Trophoblast cell (in vitro differentiated cells and primary cell): Measurements from ENCODE around the gene ABCB9.

ENCODE experiments used
- DNase-seq, 2 donors: peaks; one replicate each; pipeline ENCODE4 v3.0.0-alpha.2; 2016
- H2AFZ ChIP-seq: 2 replicates; pipeline ENCODE4 v1.6.1; 2013; ENCODE audit warnings: low read length, moderate library complexity, mild to moderate bottlenecking; ENCODE audit not compliant: insufficient read depth, poor library complexity
- H2AK5ac ChIP-seq: 2 replicates; pipeline ENCODE4 v1.6.1; 2013; ENCODE audit warnings: mild to moderate bottlenecking, low read length
- H2BK120ac ChIP-seq: 2 replicates; pipeline ENCODE4 v1.6.1; 2013; ENCODE audit warnings: low read length, mild to moderate bottlenecking, moderate library complexity; ENCODE audit not compliant: insufficient read depth, poor library complexity
- H2BK12ac ChIP-seq: 2 replicates; pipeline ENCODE4 v1.6.1; 2013; ENCODE audit warnings: mild to moderate bottlenecking, low read length, moderate library complexity
- H2BK5ac ChIP-seq: 2 replicates; pipeline ENCODE4 v1.6.1; 2013; ENCODE audit warnings: low read length, low read depth, moderate library complexity, mild to moderate bottlenecking; ENCODE audit not compliant: poor library complexity
- H3K14ac ChIP-seq: 2 replicates; pipeline ENCODE4 v1.6.1; 2013; ENCODE audit warnings: mild to moderate bottlenecking, low read length
- H3K18ac ChIP-seq: 2 replicates; pipeline ENCODE4 v1.6.1; 2013; ENCODE audit warnings: mild to moderate bottlenecking, low read length
- H3K23ac ChIP-seq: 2 replicates; pipeline ENCODE4 v1.6.1; 2013; ENCODE audit warnings: low read length
- H3K27ac ChIP-seq: 2 replicates; pipeline ENCODE4 v1.5.1; 2013; ENCODE audit warnings: low read depth, mild to moderate bottlenecking, inconsistent platforms, low read length, moderate library complexity
- H3K27me3 ChIP-seq: 2 replicates; pipeline ENCODE4 v1.6.1; 2013; ENCODE audit warnings: inconsistent platforms, mild to moderate bottlenecking, low read length, moderate library complexity; ENCODE audit not compliant: insufficient read depth
- H3K36me3 ChIP-seq, 2 experiments: 1 replicate in 1 of 2; 2 replicates in 1 of 2; pipeline ENCODE4 v1.6.1; 2013; ENCODE audit warnings: low read length in 2 of 2, mild to moderate bottlenecking in 2 of 2, moderate library complexity in 1 of 2; ENCODE audit not compliant: insufficient read depth in 2 of 2, control insufficient read depth in 1 of 2
- H3K4ac ChIP-seq: 2 replicates; pipeline ENCODE4 v1.6.1; 2013; ENCODE audit warnings: low read depth, mild to moderate bottlenecking, low read length, moderate library complexity
- H3K4me1 ChIP-seq, 2 experiments: 1 replicate in 1 of 2; 2 replicates in 1 of 2; pipeline ENCODE4 v1.6.1; 2013; ENCODE audit warnings: low read length in 2 of 2, mild to moderate bottlenecking in 2 of 2, moderate library complexity in 1 of 2; ENCODE audit not compliant: insufficient read depth in 2 of 2, control insufficient read depth in 1 of 2
- H3K4me2 ChIP-seq: 2 replicates; pipeline ENCODE4 v1.6.1; 2013; ENCODE audit warnings: inconsistent platforms, mild to moderate bottlenecking, low read length, moderate library complexity
- H3K4me3 ChIP-seq: 2 replicates; pipeline ENCODE4 v1.5.1; 2013; ENCODE audit warnings: mild to moderate bottlenecking, low read depth, low read length, inconsistent platforms
- H3K79me1 ChIP-seq: one replicate; pipeline ENCODE4 v1.6.1; 2013; ENCODE audit warnings: low read length
- H3K79me2 ChIP-seq: 2 replicates; pipeline ENCODE4 v1.6.1; 2013; ENCODE audit warnings: low read length, mild to moderate bottlenecking; ENCODE audit not compliant: control insufficient read depth, insufficient read depth, poor library complexity
- H3K9ac ChIP-seq: 2 replicates; pipeline ENCODE4 v1.6.1; 2013; ENCODE audit warnings: mild to moderate bottlenecking, low read length
- H3K9me3 ChIP-seq: 2 replicates; pipeline ENCODE4 v1.6.1; 2013; ENCODE audit warnings: low read depth, mild to moderate bottlenecking, control low read depth, inconsistent platforms, low read length; ENCODE audit not compliant: insufficient read depth
- H4K12ac ChIP-seq: 2 replicates; pipeline ENCODE4 v1.6.1; 2013; ENCODE audit warnings: low read depth, mild to moderate bottlenecking, low read length, moderate library complexity
- H4K8ac ChIP-seq: 2 replicates; pipeline ENCODE4 v1.6.1; 2013; ENCODE audit warnings: low read depth, mild to moderate bottlenecking, low read length, moderate library complexity
- H4K91ac ChIP-seq: one replicate; pipeline ENCODE4 v1.6.1; 2013; ENCODE audit warnings: low read depth, mild to moderate bottlenecking, low read length, moderate library complexity
- WGBS: extraction: QIAGEN DNeasy Blood & Tissue Kit; methylation state at CpG from one replicate; pipeline ENCODE4 v1.1.7; 2013; ENCODE audit warnings: missing lambda C conversion rate; ENCODE audit not compliant: insufficient read length, insufficient coverage; ENCODE audit errors: extremely low coverage; 5-methylcytosine and 5-hydroxymethylcytosine counted together

Gene ABCB9

DNA sequence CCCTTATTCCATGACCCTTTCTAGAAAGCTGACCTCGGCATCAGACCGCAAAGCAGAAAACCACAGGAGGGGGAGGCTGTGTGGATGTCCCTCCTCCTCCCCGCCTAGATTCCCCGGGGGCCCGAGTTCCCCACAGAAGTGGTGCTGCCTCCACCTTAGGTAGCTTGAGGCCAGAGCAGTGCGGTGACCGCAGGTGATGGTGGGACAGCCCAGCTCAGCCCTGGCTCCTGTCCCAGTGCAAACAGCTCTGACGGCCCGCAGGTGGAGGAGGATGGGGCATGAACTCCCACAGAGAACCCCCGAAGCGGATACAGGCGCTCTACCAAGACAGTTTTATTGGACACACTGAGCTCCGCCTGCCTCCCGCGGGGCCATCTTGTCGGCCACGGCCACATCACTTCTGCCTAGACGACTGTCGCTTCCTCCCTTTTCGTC, 33.7 kb upstream of the ABCB9 start:
- Histone ChIP-seq H3K27ac (no peak overlapping the region), H3K4me3 (no peak overlapping the region), H3K4me2 (no peak overlapping the region), H3K9ac (no peak overlapping the region), H4K12ac (no peak overlapping the region), H3K36me3 (peaks cover 2 to 4% of the 10 kb centered on the region in 2 experiments), H3K27me3 (no peaks in the 10 kb centered on the region), H3K23ac (no peak overlapping the region), H3K4ac (no peak overlapping the region), H2BK120ac (no peak overlapping the region), H3K79me1 (no peaks in the 10 kb centered on the region), H3K18ac (no peak overlapping the region), H3K14ac (no peak overlapping the region), H4K8ac (no peak overlapping the region), H3K4me1 (peaks cover 2 to 4% of the 10 kb centered on the region in 2 experiments), H2BK5ac (no peak overlapping the region), H2BK12ac (no peak overlapping the region), H2AK5ac (no peak overlapping the region), H3K9me3 (no peaks in the 10 kb centered on the region), H3K79me2 (no peaks in the 10 kb centered on the region), H4K91ac (no peak overlapping the region), H2AFZ (no peak overlapping the region)
- no peak for DNase-seq
- WGBS, result no CpG with 5 or more reads among the region's 20 CpGs

DNA sequence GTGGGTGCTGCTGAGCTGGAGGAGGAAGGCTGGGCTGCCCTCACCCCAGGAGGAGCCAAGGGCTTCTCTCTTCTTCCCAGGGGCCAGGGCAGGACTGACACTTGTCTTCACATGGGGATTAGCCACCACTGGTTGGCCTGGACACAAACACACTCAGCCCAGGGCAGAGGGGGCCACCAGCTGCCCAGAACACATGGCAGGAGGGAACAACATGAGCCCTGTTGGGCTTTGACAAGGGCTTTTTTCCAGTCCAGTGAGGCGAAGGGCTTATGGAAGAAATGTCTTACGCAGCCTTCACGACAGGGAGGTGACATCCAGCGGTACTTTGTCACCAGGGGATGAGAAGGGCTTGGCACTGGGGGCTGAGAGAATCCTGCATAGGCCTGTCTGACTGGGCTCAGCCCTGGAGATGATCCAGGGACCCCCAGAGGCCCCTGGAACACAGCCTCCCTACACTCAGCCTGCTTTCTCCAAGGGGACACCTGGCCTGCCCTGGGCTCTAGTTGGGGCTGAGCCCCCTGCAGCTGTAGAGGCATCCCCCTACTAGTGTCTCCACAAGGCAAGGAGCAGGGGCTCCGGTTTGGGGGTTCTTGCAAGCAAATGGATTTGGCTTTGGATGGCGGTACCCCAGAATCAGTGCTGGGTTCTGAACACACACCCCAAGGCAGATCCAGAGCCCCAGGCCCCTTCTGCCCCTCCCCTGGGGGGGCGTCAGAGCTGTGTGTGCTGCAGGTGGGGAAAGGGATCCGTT, 33.1 kb upstream of the ABCB9 start:
- H2BK120ac ChIP-seq, result no peak overlapping the region
- H3K36me3 ChIP-seq, result peaks cover 2 to 4% of the 10 kb centered on the region in 2 experiments
- WGBS, result no CpG with 5 or more reads among the region's 8 CpGs
- no peaks in the 10 kb centered on the region for H3K9me3 ChIP-seq
- no peaks in the 10 kb centered on the region for H3K79me2 ChIP-seq
- H3K79me1 ChIP-seq, result no peaks in the 10 kb centered on the region
- H4K91ac ChIP-seq, result no peak overlapping the region
- no peaks in the 10 kb centered on the region for H3K27me3 ChIP-seq
- H3K4me2 ChIP-seq, result no peak overlapping the region
- no peak overlapping the region for H3K4ac ChIP-seq
- no peak overlapping the region for H3K27ac ChIP-seq
- peaks cover 2 to 4% of the 10 kb centered on the region in 2 experiments for H3K4me1 ChIP-seq
- no peak overlapping the region for H2BK12ac ChIP-seq
- no peak overlapping the region for H3K14ac ChIP-seq
- no peak for DNase-seq
- H3K18ac ChIP-seq, result no peak overlapping the region
- no peak overlapping the region for H4K12ac ChIP-seq
- H2AK5ac ChIP-seq, result no peak overlapping the region
- no peak overlapping the region for H3K4me3 ChIP-seq
- no peak overlapping the region for H2BK5ac ChIP-seq
- H4K8ac ChIP-seq, result no peak overlapping the region
- no peak overlapping the region for H3K9ac ChIP-seq
- H2AFZ ChIP-seq, result no peak overlapping the region
- H3K23ac ChIP-seq, result no peak overlapping the region

DNA sequence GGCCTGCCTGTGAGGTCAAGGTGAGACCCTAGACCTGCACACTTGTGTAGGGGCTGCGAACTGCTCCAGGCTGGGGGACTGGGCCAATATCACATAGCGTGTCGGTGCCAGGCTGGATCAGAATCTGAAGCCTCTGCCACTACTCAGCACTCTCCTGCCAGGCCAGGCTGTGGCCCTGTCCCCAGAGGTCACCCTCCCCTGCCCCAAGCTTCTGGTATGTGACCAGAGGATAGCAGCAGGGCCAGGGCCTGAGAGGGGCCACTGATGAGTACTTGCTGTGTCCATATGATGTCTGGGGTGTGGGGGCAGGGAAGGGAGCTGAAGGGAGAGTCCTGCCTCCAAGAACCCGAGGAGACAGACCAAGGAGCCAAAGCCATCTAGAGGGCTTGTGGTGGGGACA, 32.1 kb upstream of the ABCB9 start:
- Histone ChIP-seq H2BK120ac (no peak overlapping the region), H2AK5ac (no peak overlapping the region), H3K4me2 (no peak overlapping the region), H3K4me3 (no peak overlapping the region), H3K27ac (no peak overlapping the region), H3K14ac (no peak overlapping the region), H3K9ac (no peak overlapping the region), H3K79me1 (no peaks in the 10 kb centered on the region), H3K36me3 (peaks cover 2 to 4% of the 10 kb centered on the region in 2 experiments), H3K27me3 (no peaks in the 10 kb centered on the region), H2BK5ac (no peak overlapping the region), H3K9me3 (no peaks in the 10 kb centered on the region), H3K79me2 (no peaks in the 10 kb centered on the region), H3K4ac (no peak overlapping the region), H3K23ac (no peak overlapping the region), H4K12ac (no peak overlapping the region), H4K91ac (no peak overlapping the region), H3K18ac (no peak overlapping the region), H3K4me1 (peaks cover 2 to 4% of the 10 kb centered on the region in 2 experiments), H4K8ac (no peak overlapping the region), H2BK12ac (no peak overlapping the region), H2AFZ (no peak overlapping the region)
- no CpG with 5 or more reads among the region's 4 CpGs for WGBS
- DNase-seq, result no peak

DNA sequence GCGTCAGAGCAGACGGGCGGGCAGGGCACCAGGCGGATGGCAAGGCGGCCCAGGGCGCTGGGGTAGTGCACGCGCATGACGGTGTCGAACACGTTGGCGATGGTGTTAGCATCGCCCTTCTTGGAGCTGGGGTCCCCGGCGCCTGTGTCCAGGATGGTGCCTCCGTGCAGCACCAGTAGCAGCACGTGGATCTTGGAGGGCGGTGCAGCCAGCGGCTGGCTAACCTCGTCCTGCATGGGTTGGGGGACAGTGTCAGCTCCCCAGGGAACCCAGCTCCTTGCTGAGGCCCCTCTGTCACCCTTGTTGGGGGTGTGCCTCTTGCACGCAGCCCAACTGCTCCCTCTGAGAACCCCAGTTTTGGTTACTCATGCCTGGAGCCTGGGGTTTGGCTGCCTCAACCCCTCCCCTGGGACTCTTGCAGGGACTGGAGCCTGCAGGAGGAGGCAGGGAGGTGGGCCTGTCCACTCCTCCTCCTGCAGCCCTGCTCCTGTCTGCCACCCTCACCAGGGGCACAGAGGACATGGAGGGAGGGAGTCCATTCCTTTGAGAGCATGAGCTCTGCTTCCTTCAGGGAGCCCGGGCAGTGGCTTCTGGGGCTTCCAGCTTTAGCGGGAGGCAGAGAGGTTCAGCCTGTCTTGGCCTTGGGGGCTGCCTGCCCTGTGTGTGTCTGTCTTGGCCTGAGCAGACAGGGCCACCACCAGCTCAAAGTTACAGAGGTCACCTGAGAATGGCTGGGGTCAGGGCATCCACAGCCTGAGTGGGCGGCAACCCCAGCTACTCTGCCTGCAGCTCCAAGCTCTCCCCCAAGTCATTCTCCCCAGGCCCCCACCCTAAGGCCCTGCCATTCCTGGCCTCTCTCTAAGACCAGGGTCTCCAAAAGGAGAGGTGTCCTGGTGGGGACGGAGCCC, 31.3 kb upstream of the ABCB9 start:
- H3K14ac ChIP-seq, result no peak overlapping the region
- H3K79me1 ChIP-seq, result no peaks in the 10 kb centered on the region
- no peaks in the 10 kb centered on the region for H3K9me3 ChIP-seq
- H3K23ac ChIP-seq, result no peak overlapping the region
- H3K27me3 ChIP-seq, result no peaks in the 10 kb centered on the region
- no peaks in the 10 kb centered on the region for H3K79me2 ChIP-seq
- no peak for DNase-seq
- no peak overlapping the region for H2AK5ac ChIP-seq
- no peak overlapping the region for H4K8ac ChIP-seq
- H4K12ac ChIP-seq, result no peak overlapping the region
- H3K4me2 ChIP-seq, result no peak overlapping the region
- H2AFZ ChIP-seq, result no peak overlapping the region
- no peak overlapping the region for H3K4ac ChIP-seq
- H2BK120ac ChIP-seq, result no peak overlapping the region
- no peak overlapping the region for H3K27ac ChIP-seq
- H3K18ac ChIP-seq, result no peak overlapping the region
- H2BK5ac ChIP-seq, result no peak overlapping the region
- H3K9ac ChIP-seq, result no peak overlapping the region
- no peak overlapping the region for H3K4me3 ChIP-seq
- WGBS, result no CpG with 5 or more reads among the region's 25 CpGs
- no peak overlapping the region for H2BK12ac ChIP-seq
- peaks cover 2 to 4% of the 10 kb centered on the region in 2 experiments for H3K4me1 ChIP-seq
- H4K91ac ChIP-seq, result no peak overlapping the region
- peaks cover 2 to 4% of the 10 kb centered on the region in 2 experiments for H3K36me3 ChIP-seq
